ENCODE measurements around the gene PRPF38B. TPM values are rescaled to one million over a fixed set of nuclear protein-coding genes. Genes with fewer than 3 reads are reported as not detected.

The PRPF38B gene
- total and polyA plus RNA-seq, 8 donors = 17.1 to 82.3 (median 31.9) TPM

DNA sequence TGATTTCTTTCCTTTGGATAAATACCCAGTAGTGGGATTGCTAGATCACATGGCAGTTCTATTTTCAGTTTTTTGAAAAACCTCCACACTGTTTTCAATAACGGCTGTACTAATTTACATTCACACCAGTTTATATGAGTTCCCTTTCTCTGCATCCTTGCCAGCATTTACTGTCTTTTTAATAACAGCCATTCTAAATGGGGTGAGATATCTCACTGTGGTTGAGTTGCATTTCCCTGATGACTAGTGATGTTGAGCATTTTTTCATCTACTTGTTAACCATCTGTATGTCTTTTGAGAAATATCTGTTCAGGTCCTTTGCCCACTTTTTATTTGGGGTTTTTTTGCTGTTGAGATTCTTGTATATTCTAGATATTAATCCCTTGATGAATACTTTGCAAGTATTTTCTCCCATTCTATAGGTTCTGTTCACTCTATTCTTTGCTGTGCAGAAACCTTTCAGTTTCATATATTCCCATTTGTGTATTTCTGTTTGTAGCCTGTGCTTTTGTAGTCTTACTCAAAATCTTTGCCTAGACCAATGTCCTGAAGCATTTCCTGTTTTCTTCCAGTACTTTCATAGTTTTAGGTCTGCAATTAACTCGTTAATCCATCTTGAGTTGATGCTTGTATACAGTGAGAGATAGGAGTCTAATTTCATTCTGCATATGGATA is 38.5 kb upstream of the PRPF38B start:
- no peak for DNase-seq
- TF ChIP-seq POLR2A (IDR thresholded peaks at IDR 0.05) = no peak
- TF ChIP-seq, protein P1, sequence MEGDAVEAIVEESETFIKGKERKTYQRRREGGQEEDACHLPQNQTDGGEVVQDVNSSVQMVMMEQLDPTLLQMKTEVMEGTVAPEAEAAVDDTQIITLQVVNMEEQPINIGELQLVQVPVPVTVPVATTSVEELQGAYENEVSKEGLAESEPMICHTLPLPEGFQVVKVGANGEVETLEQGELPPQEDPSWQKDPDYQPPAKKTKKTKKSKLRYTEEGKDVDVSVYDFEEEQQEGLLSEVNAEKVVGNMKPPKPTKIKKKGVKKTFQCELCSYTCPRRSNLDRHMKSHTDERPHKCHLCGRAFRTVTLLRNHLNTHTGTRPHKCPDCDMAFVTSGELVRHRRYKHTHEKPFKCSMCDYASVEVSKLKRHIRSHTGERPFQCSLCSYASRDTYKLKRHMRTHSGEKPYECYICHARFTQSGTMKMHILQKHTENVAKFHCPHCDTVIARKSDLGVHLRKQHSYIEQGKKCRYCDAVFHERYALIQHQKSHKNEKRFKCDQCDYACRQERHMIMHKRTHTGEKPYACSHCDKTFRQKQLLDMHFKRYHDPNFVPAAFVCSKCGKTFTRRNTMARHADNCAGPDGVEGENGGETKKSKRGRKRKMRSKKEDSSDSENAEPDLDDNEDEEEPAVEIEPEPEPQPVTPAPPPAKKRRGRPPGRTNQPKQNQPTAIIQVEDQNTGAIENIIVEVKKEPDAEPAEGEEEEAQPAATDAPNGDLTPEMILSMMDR (IDR thresholded peaks at IDR 0.05) = no peak
- no peak for TF ChIP-seq POLR2AphosphoS5 (IDR thresholded peaks at IDR 0.05)
- no peak for TF ChIP-seq EP300 (IDR thresholded peaks at IDR 0.05)

DNA sequence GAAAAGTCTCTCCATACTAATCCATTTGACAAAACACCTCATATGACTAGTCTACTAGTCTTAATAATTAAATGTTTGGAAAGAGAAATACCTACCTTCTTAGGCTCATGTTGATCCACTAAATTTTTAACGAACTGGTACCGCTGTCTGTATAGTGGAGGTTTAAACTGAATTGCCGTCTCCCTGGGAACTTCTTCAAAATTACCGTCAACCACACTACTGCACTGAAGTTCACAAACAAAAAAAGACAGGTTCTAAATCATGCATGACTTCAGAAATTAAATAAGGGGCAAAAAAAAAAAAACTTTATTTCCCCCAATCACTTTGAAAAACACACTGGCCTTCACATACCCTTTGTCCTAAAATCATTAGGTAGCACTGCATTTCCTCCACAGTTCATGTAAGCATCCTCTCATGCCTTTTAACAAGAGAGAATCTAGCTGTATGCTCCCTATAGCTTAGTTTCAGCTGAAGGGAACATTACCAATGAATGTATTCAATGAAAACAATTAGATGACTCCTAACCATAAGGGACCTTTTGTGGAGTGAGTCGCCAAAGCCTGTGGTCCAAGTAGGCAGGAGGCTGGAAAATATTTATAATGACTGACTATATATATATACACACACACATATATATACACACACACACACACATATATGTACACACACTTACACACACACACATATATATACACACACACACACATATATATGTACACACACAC is 34.6 kb upstream of the PRPF38B start:
- intact Hi-C loops (cut with DNase I; ENCODE audit: low total_unique reads) = no loop called here
- DNase-seq = no peak
- H3K4me1 ChIP-seq = peaks cover 5 to 13% (median 8%) of the 10 kb centered on the region in 4 donors
- H3K36me3 ChIP-seq = no peaks in the 10 kb centered on the region
- no peak overlapping the region for H3K27ac ChIP-seq
- H3K27me3 ChIP-seq = no peaks in the 10 kb centered on the region
- no peaks in the 10 kb centered on the region for H3K9me3 ChIP-seq
- TF ChIP-seq EP300 (IDR thresholded peaks at IDR 0.05) = no peak
- TF ChIP-seq, protein P1 (IDR thresholded peaks at IDR 0.05) = no peak
- TF ChIP-seq POLR2A (IDR thresholded peaks at IDR 0.05) = no peak
- no peak for TF ChIP-seq POLR2AphosphoS5 (IDR thresholded peaks at IDR 0.05)
- 82 to 89% (median 85%) methylated on average over 5 of the region's 5 CpGs for WGBS, 5 donors
- H3K4me3 ChIP-seq = no peak overlapping the region

More for the DNA sequence above, 38.5 kb upstream of the PRPF38B start:
- Histone ChIP-seq H3K27ac (no peak overlapping the region), H3K4me1 (no peaks in the 10 kb centered on the region), H3K9me3 (no peaks in the 10 kb centered on the region), H3K27me3 (no peaks in the 10 kb centered on the region), H3K36me3 (peaks cover 0 to 13% (median 5%) of the 10 kb centered on the region in 4 donors), H3K4me3 (no peak overlapping the region)
- intact Hi-C loops (cut with DNase I; ENCODE audit: low total_unique reads) = no loop called here
- 50 to 76% (median 73%) methylated on average over 2 of the region's 2 CpGs for WGBS, 5 donors

DNA sequence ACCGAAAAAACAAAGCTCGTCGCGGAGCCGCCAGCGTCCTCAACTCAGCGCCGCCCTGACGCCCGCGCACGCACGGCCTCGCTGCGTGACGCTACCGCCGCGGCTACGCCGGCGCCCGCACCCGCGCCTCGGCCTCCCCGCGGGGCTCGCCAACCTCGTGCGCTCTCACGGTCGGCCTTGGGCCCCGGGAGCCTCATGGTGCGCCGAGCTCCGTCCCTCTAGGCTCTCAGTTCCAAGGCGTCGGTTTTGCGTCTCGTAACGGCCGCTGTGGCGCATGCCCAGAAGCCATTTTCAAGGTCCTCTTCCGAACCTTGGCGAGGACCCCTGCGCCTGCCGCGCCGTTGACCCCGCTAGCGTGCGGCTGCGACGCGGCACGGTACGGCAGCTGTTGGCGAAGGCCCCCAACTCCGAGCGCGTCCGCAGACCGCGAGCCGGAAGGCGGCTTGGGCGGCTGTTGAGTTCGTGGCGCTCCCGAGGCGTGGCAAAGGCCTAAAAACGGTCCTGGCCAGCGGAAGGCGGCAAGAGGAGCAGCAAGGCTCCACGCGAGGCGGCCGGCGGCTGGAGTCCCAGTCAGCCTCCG is 31.0 kb upstream of the PRPF38B start, which contains the start of gene HENMT1:
Gene HENMT1 (minus strand): TSS at position 64 of the 580 bp plus-strand sequence. CDS start 1,209 bp downstream, outside the sequence.
- TF ChIP-seq, protein P1 (IDR thresholded peaks at IDR 0.05) = no peak
- TF ChIP-seq POLR2AphosphoS5 (IDR thresholded peaks at IDR 0.05) = peak in 1 of 3 donors; percentile 39
- TF ChIP-seq POLR2A (IDR thresholded peaks at IDR 0.05) = no peak
- TF ChIP-seq EP300 (IDR thresholded peaks at IDR 0.05) = no peak
- peaks cover 5 to 13% (median 8%) of the 10 kb centered on the region in 4 donors for H3K4me1 ChIP-seq
- peak within 1 kb of the TSS; percentile 81 to 94 (median 88) for H3K27ac ChIP-seq
- H3K4me3 ChIP-seq = peak within 1 kb of the TSS; percentile 55 to 65 (median 58)
- no peaks in the 10 kb centered on the region for H3K36me3 ChIP-seq
- no peaks in the 10 kb centered on the region for H3K27me3 ChIP-seq
- intact Hi-C loops (cut with DNase I; ENCODE audit: low total_unique reads) = no loop called here
- 0 to 4% (median 1%) methylated on average over 28 to 81 of the region's 81 CpGs for WGBS, 5 donors
- DNase-seq = peak; percentile 57 to 91
- H3K9me3 ChIP-seq = no peaks in the 10 kb centered on the region

DNA sequence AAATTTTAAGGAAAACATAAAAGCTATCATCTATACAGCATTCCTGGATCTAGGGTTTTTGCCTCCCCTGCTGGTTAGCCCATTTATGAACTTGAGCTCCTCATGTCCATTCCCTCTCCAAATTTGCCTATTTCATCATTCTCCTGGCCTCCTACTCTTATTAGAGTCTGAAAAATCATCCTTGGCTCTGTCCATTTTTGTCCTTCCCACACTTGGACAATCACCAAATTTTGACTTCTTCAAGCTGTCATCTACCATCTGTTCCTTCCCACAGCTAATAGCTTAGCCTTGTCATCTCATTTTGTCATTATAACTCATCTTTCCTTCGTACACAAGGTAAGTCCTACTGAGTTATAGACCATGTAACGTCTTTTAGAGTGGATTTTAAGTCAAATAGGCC is 29.0 kb upstream of the PRPF38B start:
- 72 to 84% (median 78%) methylated on average over 2 of the region's 2 CpGs for WGBS, 5 donors
- Histone ChIP-seq H3K36me3 (no peaks in the 10 kb centered on the region), H3K9me3 (no peaks in the 10 kb centered on the region), H3K27me3 (no peaks in the 10 kb centered on the region), H3K4me3 (no peak overlapping the region), H3K27ac (no peak overlapping the region), H3K4me1 (peaks cover 5 to 13% (median 8%) of the 10 kb centered on the region in 4 donors)
- TF ChIP-seq EP300 (IDR thresholded peaks at IDR 0.05) (no peak), POLR2AphosphoS5 (IDR thresholded peaks at IDR 0.05) (no peak), POLR2A (IDR thresholded peaks at IDR 0.05) (no peak)
- TF ChIP-seq, protein P1 (IDR thresholded peaks at IDR 0.05) = no peak
- peak in 1 of 2 donors; percentile 58 for DNase-seq
- intact Hi-C loops (cut with DNase I; ENCODE audit: low total_unique reads) = no loop called here

All from stomach (tissue), 9 donors.